GM12892 (cell line): ENCODE data around the gene SLC27A5.

Experiments used
- POLR2A ChIP-seq: IDR thresholded peaks from 2 replicates; pipeline ENCODE4 v1.6.1; 2011; ENCODE audit warnings: low read depth, low read length, control low read depth
- POLR2AphosphoS5 ChIP-seq: IDR thresholded peaks from 2 replicates; pipeline ENCODE4 v1.6.1; 2011; ENCODE audit warnings: low read depth, low read length, control low read depth

GRCh38 chr19:58522709-58523108, 10.9 kb upstream of the SLC27A5 start:
- TF ChIP-seq POLR2A (no peak), POLR2AphosphoS5 (no peak)
